Subcutaneous adipose tissue (tissue), 4 donors: ENCODE measurements around the gene USP49. TPM values are rescaled to one million over a fixed set of nuclear protein-coding genes. Genes with fewer than 3 reads are reported as not detected.

Source experiments
- CTCF ChIP-seq: fragments of 450-650 bp; IDR thresholded peaks from one replicate; pipeline ENCODE4 v1.5.1; 2016; ENCODE audit warnings: low read depth, mild to moderate bottlenecking, control low read depth, antibody characterized with exemption, moderate library complexity
- total RNA-seq, 4 donors: library from RNA; depleted of rRNA; stranded (reverse); fragments of >200 nt; gene quantifications; one replicate each; pipeline ENCODE4 v1.1.0, GENCODE V29; 2016

Gene USP49
- total RNA-seq, 4 donors from 2014 or later = 4.1 to 7.8 (median 5.7) TPM

DNA sequence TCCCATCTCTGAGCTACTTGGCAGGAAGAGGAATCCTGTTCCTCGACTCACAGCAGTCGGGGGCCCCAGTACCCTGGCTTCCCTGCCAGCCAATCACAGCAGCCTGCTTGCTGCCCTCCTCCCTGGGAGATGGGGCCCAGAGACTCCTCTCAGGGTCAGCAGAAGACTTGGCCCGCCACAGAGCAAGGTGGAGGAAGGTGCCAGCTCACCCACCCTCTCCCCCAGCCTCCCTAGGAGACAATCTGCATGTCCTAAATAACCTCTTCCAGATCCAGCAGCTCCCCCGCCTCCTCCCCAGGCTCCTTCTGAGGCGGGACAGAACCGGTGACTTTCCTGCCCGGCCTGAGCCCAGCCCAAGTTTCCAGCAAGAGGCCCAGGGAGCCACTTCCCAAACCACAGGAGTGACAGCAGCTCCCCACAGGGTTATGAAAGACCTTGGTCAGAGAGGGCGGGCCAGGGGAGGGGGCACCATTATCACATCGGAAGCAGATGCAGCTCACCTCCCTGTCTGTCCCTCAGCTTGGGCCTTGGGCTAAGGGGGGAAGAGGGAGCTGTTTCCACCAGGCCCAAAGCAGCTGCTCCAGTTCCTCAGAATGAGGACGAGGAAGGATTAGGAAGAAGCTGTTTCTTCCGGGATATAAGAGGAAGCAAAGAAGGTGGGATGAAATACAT is 44.1 kb upstream of the USP49 start:
- TF ChIP-seq CTCF = no peak

GRCh38 chr6:41938590-41939175 is 43.5 kb upstream of the USP49 start:
- no peak for TF ChIP-seq CTCF

DNA sequence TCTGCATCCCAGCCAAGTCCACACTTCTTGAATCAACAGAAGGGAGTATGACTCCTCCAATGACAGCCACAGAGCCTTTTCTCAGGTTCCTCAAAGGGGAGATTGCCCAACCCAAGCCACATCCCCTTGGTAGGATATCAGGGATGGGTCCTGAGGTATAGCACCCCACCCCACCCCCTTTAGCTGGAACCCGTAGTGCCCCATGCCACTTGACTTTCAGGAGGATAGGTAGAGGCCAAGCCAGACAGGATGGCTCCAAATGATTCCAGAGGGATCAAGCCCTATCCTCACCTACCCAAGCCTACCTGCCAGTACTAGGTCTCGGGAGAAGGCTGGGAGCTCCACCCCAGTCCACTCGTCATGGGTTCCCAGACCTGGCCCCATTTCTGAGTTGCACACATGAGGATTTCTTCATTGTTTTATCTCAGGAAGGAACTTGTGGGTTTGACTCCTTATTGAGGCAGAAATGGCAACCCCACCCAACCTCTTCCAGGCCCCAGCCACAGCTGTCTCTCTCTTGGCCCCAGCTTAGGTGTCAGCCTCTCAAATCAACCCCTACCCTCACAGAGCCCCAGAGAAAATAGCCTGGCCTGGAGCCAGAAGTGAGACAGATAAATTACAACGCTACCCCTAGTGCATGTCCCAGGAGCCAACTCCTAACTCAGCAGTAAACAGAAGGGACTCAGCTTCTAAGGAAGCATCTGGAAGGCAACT is 42.8 kb upstream of the USP49 start:
- TF ChIP-seq CTCF = no peak

DNA sequence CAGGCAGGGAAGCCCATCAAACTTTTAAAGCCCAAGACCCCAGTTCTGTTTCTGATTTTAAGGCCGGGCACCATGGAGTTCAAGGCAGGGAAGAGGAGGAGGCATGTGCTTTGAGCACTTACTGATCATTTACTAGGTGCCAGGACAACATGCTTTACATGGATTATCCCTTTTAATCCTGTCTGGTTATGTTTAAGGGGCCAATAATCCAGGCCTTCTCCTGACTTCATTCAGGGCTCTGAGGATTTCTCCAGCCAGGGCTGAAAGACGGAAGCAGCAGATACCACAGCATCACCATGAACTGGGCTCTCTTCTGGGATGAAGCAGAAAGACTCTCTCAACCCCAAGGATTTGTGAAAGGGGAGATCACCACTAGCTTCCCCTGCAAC is 42.3 kb upstream of the USP49 start:
- no peak for TF ChIP-seq CTCF

GRCh38 chr6:41936073-41936837 is 41.1 kb upstream of the USP49 start:
- TF ChIP-seq CTCF = no peak

DNA sequence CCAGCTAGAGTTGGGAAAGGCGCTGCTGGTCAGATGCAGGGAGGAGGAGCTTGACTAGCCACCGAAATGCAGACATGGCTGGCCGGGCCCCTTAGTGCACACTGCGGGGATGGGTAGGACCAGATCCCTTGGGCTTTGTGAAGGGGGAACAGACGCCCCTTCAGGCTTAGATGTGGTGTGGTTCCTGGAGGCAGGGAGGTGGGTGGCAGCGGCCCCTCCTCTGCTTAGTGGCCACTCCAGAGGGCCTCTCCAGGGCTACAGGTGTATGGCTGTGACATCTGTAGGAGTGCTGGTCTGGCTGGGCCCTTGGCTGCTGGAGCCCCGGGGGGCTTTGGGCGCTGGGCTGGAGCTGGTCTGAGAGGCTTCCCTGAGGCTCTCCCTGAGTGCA is 40.5 kb upstream of the USP49 start:
- no peak for TF ChIP-seq CTCF

- no peak for TF ChIP-seq CTCF
Measured at GRCh38 chr6:41935193-41935574, 40.0 kb upstream of the USP49 start.
